ENCODE data around the gene UBE2QL1. TPM values are rescaled to one million over a fixed set of nuclear protein-coding genes. Genes with fewer than 3 reads are reported as not detected.

UBE2QL1 gene
- total and polyA plus RNA-seq, 4 donors = 0.02 to 0.51 (median 0.09) TPM

DNA sequence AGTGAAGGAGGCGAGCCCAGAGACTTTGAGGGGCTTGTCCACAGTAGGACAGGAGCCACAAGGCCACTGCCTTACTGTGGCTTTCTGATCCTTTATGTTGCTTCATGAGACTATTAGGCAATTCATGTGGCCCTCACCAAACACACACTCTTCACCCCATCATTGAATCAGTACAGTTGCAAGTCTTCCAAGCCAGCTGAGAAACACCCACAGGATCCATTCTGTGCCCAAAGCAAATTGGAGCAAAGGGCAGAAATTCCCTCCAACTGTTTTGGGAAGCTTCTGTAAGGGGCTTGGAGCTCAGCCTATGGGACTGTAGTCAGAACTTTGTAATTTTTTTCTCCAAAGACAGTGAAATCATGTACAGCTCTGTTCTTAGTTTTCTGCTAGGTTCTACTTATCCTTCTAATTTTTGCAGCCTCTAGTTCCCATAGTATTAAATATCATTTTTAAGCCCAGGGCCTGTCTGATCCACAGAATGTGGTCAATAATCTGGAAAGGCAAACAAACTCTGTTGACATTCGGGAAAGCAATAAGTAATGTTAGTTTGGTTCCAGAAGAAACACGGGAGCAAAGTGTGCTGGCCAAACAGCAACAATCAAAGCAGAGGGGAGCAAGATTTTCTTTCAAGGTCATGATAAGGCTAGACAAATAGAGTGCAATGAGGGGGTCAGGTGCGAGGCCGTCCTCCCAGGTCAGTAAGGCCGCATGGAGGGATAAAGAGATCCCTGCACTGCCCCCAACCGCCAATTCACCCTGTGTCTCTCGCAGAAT lies 47.0 kb downstream of the UBE2QL1 start:
- H3K4me3 ChIP-seq = no peak overlapping the region
- DNase-seq = no peak
- no peak for ATAC-seq (ENCODE audit: insufficient read depth, low FRiP score)
- peaks cover 0 to 11% (median 0%) of the 10 kb centered on the region in 5 donors for H3K4me1 ChIP-seq (ENCODE audit: control insufficient read depth in 5 of 5, insufficient read depth in 5 of 5, low read length in 5 of 5)
- no peak overlapping the region for H3K27ac ChIP-seq (ENCODE audit: low read depth in 1 of 2, low read length in 1 of 2)
- H3K9ac ChIP-seq (ENCODE audit: insufficient read depth in 1 of 2, low read length in 2 of 2) = no peak overlapping the region
- WGBS, 2 donors = 55 to 70% methylated on average over 8 of the region's 8 CpGs
- H3K36me3 ChIP-seq (ENCODE audit: control insufficient read depth in 4 of 4, insufficient read depth in 4 of 4, low read length in 4 of 4) = no peaks in the 10 kb centered on the region
- H3K9me3 ChIP-seq (ENCODE audit: control insufficient read depth in 4 of 4, insufficient read depth in 3 of 4, low read length in 3 of 4) = peaks cover 0 to 2% (median 0%) of the 10 kb centered on the region in 4 donors
- no peaks in the 10 kb centered on the region for H3K27me3 ChIP-seq (ENCODE audit: control insufficient read depth in 3 of 3, insufficient read depth in 3 of 3, low read length in 2 of 3)
- TF ChIP-seq, protein P1, sequence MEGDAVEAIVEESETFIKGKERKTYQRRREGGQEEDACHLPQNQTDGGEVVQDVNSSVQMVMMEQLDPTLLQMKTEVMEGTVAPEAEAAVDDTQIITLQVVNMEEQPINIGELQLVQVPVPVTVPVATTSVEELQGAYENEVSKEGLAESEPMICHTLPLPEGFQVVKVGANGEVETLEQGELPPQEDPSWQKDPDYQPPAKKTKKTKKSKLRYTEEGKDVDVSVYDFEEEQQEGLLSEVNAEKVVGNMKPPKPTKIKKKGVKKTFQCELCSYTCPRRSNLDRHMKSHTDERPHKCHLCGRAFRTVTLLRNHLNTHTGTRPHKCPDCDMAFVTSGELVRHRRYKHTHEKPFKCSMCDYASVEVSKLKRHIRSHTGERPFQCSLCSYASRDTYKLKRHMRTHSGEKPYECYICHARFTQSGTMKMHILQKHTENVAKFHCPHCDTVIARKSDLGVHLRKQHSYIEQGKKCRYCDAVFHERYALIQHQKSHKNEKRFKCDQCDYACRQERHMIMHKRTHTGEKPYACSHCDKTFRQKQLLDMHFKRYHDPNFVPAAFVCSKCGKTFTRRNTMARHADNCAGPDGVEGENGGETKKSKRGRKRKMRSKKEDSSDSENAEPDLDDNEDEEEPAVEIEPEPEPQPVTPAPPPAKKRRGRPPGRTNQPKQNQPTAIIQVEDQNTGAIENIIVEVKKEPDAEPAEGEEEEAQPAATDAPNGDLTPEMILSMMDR (IDR thresholded peaks at IDR 0.05; ENCODE audit: control extremely low read depth, extremely low read depth) = no peak

DNA sequence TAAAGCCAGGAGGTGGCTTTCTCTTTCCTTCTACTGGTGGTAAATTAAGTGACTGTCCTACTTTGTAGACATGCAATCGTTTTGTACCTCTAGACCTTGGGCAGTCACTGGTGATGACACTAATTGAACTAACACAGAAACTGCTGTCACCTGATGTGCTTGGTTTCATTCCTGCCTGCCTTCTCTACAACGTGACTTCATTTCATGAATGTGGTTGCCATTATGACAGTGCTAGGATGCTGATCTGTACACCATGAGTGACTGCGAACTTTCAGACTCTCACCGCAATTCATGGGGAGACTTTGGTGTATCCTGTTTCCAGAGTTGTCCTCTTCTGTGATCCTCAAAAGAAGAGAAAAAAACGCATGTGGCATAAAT lies 47.5 kb downstream of the UBE2QL1 start:
- Histone ChIP-seq H3K4me3 (no peak overlapping the region), H3K9ac (ENCODE audit: insufficient read depth in 1 of 2, low read length in 2 of 2) (no peak overlapping the region), H3K9me3 (ENCODE audit: control insufficient read depth in 4 of 4, insufficient read depth in 3 of 4, low read length in 3 of 4) (peaks cover 0 to 2% (median 0%) of the 10 kb centered on the region in 4 donors), H3K36me3 (ENCODE audit: control insufficient read depth in 4 of 4, insufficient read depth in 4 of 4, low read length in 4 of 4) (no peaks in the 10 kb centered on the region), H3K27ac (ENCODE audit: low read depth in 1 of 2, low read length in 1 of 2) (no peak overlapping the region), H3K27me3 (ENCODE audit: control insufficient read depth in 3 of 3, insufficient read depth in 3 of 3, low read length in 2 of 3) (no peaks in the 10 kb centered on the region), H3K4me1 (ENCODE audit: control insufficient read depth in 5 of 5, insufficient read depth in 5 of 5, low read length in 5 of 5) (peaks cover 0 to 11% (median 0%) of the 10 kb centered on the region in 5 donors)
- TF ChIP-seq, protein P1 (IDR thresholded peaks at IDR 0.05; ENCODE audit: control extremely low read depth, extremely low read depth) = no peak
- no peak for DNase-seq
- ATAC-seq (ENCODE audit: insufficient read depth, low FRiP score) = no peak
- WGBS, 2 donors = 64 to 74% methylated on average over 5 of the region's 5 CpGs

DNA sequence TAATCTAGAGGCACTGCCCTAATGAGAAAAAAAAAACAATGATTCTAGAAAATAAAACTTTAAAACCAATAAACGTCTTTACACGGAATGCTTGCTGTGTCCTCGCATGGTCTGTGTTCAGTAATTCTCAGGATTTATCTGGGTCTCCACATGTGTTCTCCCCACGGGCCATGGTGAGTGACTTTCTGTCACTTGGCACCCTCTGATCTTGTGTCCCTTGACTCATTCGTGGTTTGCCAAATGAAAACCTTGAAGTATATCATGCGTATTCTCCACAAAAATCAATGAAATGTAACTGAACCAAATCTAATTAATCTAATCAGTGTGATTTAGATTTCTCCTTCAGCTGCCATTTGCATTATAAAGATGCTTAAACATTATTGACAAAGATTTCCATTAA lies 48.0 kb downstream of the UBE2QL1 start:
- Histone ChIP-seq H3K9ac (ENCODE audit: insufficient read depth in 1 of 2, low read length in 2 of 2) (no peak overlapping the region), H3K4me3 (no peak overlapping the region), H3K27me3 (ENCODE audit: control insufficient read depth in 3 of 3, insufficient read depth in 3 of 3, low read length in 2 of 3) (no peaks in the 10 kb centered on the region), H3K9me3 (ENCODE audit: control insufficient read depth in 4 of 4, insufficient read depth in 3 of 4, low read length in 3 of 4) (peaks cover 0 to under 1% (median 0%) of the 10 kb centered on the region in 4 donors), H3K36me3 (ENCODE audit: control insufficient read depth in 4 of 4, insufficient read depth in 4 of 4, low read length in 4 of 4) (no peaks in the 10 kb centered on the region), H3K27ac (ENCODE audit: low read depth in 1 of 2, low read length in 1 of 2) (no peak overlapping the region), H3K4me1 (ENCODE audit: control insufficient read depth in 5 of 5, insufficient read depth in 5 of 5, low read length in 5 of 5) (peaks cover 0 to 11% (median 0%) of the 10 kb centered on the region in 5 donors)
- TF ChIP-seq, protein P1 (IDR thresholded peaks at IDR 0.05; ENCODE audit: control extremely low read depth, extremely low read depth) = no peak
- no peak for DNase-seq
- no peak for ATAC-seq (ENCODE audit: insufficient read depth, low FRiP score)
- WGBS, 2 donors = 80 to 90% methylated on average over 6 of the region's 6 CpGs
